DMS153 treated with DMSO at 0.1 percent for 48 hours (cell line): Measurements from ENCODE around the gene FGD1.

Experiments used
- DNase-seq: peaks from one replicate; lab custom pipeline; 2025; ENCODE audit not compliant: unreplicated experiment; lab: John Stamatoyannopoulos, UW

FGD1 gene

GRCh38 chrX:54407266-54407665, 88.8 kb downstream of the FGD1 start:
- DNase-seq = no peak

- DNase-seq = no peak
Observed at GRCh38 chrX:54397113-54397512, 98.9 kb downstream of the FGD1 start.
